HG03175 (cell line): Measurements from ENCODE around the gene SLC16A2.

ENCODE experiments used
- ATAC-seq: cut with Tn5 transposase; IDR thresholded peaks from one replicate; pipeline ENCODE4 v1.9.1; 2021; ENCODE audit warnings: mild to moderate bottlenecking, moderate library complexity; ENCODE audit not compliant: unreplicated experiment

SLC16A2 gene

GRCh38 chrX:74421036-74421739 lies at the start of gene SLC16A2:
Gene SLC16A2 (plus strand): TSS chrX:74421493. CDS start chrX:74421638, 145 bp downstream.
- no peak for ATAC-seq

- no peak for ATAC-seq
These were observed 49.0 kb upstream of the SLC16A2 start for GRCh38 chrX:74372272-74372671.

GRCh38 chrX:74377282-74377681 lies 44.0 kb upstream of the SLC16A2 start:
- ATAC-seq = no peak

GRCh38 chrX:74382613-74383012 lies 38.7 kb upstream of the SLC16A2 start:
- peak; percentile 77 for ATAC-seq

GRCh38 chrX:74383611-74384010 lies 37.7 kb upstream of the SLC16A2 start:
- ATAC-seq = no peak

- ATAC-seq = no peak
These were observed 32.1 kb upstream of the SLC16A2 start for GRCh38 chrX:74389016-74389722.

GRCh38 chrX:74395556-74395955 lies 25.7 kb upstream of the SLC16A2 start:
- no peak for ATAC-seq

- ATAC-seq = no peak
These were observed 15.3 kb upstream of the SLC16A2 start for GRCh38 chrX:74405973-74406489.

GRCh38 chrX:74408304-74408703 lies 13.0 kb upstream of the SLC16A2 start:
- ATAC-seq = no peak

- ATAC-seq = no peak
These were observed 1.5 kb upstream of the SLC16A2 start for GRCh38 chrX:74419864-74420195.

GRCh38 chrX:74420196-74421035 lies 877 bp upstream of the SLC16A2 start:
- ATAC-seq = no peak

GRCh38 chrX:74421740-74422352 lies 553 bp downstream of the SLC16A2 start:
- no peak for ATAC-seq

- ATAC-seq = no peak
These were observed 1.4 kb downstream of the SLC16A2 start for GRCh38 chrX:74422576-74423288.

GRCh38 chrX:74423289-74423998 lies 2.2 kb downstream of the SLC16A2 start:
- no peak for ATAC-seq

GRCh38 chrX:74426071-74426470 lies 4.8 kb downstream of the SLC16A2 start:
- no peak for ATAC-seq

GRCh38 chrX:74426615-74427014 lies 5.3 kb downstream of the SLC16A2 start:
- ATAC-seq = no peak

GRCh38 chrX:74431797-74432196 lies 10.5 kb downstream of the SLC16A2 start:
- ATAC-seq = no peak

- ATAC-seq = no peak
These were observed 13.0 kb downstream of the SLC16A2 start for GRCh38 chrX:74434336-74434735.

- ATAC-seq = no peak
These were observed 16.2 kb downstream of the SLC16A2 start for GRCh38 chrX:74437530-74437929.

GRCh38 chrX:74438764-74439163 lies 17.5 kb downstream of the SLC16A2 start:
- ATAC-seq = no peak
